Measurements from ENCODE around the gene ANKRD2. TPM values are rescaled to one million over a fixed set of nuclear protein-coding genes. Genes with fewer than 3 reads are reported as not detected.
"Not testable (repeated sequence)": the region's sequence is repeated elsewhere in the genome, so short reads cannot be mapped to it uniquely, and the experiment has no call there.

ANKRD2 gene
- under 1 TPM in 4 of 5 donors, not detected in 1; 0.27 to 0.90 (median 0.30) TPM for polyA plus RNA-seq (ENCODE audit: insufficient read depth in 1 of 5, insufficient read length in 5 of 5, low replicate concordance in 1 of 5)
- long read RNA-seq, donor 1 = 0 reads
- long read RNA-seq, donor 2 = 0 reads
- long read RNA-seq, donor 3 = 0 reads
- long read RNA-seq, donor 4 = 0 reads
- long read RNA-seq, donor 5 = 0 reads
- long read RNA-seq, donor 6 = 0 reads
- long read RNA-seq, donor 7 = 0 reads
- long read RNA-seq, donor 8 = 0 reads

DNA sequence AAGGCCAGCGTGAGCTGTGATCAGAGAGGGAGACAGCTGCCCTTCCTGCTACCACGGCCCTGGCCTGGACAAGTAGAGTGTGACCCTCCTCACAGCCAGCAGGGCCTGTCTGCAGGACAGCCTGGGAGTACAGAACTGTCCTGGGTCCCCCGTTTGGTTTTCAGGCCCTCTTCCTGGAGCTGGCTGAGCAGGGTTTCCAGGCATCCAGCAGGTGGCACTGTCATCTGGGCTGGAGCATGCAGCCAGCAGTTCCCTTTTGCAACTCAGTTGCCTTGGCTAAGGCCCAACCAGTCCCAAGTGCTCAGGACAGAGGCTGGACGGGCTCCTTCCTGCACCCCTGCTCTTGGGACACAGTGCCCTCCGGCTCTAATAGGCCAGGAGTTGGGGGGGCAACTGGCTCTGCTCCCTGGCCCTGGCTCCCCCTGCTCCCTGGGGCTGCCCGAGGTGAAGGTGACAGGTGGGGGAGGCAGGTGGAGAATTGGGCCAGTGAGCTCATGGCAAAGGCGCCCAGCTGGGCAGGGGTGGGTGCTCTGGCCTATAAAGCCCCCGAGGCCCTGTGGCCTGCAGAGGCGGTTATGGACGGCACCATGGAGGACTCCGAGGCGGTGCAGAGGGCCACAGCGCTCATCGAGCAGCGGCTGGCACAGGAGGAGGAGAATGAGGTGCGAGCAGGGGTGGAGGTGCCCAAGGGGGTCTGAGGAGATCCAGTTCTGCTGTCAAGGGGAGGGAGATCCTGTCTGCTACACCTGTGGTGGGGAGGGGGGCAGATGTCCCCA, at the start of gene ANKRD2:
Gene ANKRD2 (plus strand): TSS at position 566 of the 776 bp plus-strand sequence. CDS start 10 bp downstream, at position 576.
- peak; percentile 36 to 46 for DNase-seq

DNA sequence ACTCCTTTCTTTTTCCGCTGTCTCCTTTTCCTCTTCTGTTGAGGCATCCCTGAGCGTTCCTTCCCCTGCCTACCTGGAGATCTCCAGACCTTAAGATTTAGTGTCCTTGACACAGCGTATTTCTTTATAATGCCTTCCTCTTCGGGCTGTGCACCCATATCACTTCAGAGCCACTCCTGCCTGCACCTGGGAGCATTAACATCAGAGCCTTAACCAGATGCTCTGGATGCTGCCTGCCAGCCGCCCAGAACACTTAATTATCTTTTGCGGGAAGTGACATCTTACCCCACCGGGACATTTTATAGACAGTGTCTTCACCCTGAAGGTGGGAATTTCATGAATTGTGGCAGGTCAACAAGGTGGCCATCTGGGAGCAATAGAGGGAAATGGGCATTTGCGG, 49.6 kb upstream of the ANKRD2 start:
- no peak for DNase-seq

GRCh38 chr10:97525086-97525485, 47.5 kb upstream of the ANKRD2 start:
- no peak for DNase-seq

GRCh38 chr10:97525683-97526110, 46.9 kb upstream of the ANKRD2 start:
- no peak for DNase-seq

DNA sequence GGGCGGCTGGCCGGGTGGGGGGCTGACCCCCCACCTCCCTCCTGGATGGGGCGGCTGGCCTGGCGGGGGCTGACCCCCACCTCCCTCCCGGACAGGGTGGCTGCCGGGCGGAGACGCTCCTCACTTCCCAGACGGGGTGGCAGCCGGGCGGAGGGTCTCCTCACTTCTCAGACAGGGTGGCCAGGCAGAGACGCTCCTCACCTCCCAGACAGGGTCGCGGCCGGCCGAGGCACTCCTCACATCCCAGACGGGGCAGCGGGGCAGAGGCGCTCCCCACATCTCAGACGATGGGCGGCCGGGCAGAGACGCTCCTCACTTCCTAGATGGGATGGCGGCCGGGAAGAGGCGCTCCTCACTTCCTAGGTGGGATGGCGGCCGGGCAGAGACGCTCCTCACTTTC, 43.7 kb upstream of the ANKRD2 start:
- not testable (repeated sequence) for DNase-seq

DNA sequence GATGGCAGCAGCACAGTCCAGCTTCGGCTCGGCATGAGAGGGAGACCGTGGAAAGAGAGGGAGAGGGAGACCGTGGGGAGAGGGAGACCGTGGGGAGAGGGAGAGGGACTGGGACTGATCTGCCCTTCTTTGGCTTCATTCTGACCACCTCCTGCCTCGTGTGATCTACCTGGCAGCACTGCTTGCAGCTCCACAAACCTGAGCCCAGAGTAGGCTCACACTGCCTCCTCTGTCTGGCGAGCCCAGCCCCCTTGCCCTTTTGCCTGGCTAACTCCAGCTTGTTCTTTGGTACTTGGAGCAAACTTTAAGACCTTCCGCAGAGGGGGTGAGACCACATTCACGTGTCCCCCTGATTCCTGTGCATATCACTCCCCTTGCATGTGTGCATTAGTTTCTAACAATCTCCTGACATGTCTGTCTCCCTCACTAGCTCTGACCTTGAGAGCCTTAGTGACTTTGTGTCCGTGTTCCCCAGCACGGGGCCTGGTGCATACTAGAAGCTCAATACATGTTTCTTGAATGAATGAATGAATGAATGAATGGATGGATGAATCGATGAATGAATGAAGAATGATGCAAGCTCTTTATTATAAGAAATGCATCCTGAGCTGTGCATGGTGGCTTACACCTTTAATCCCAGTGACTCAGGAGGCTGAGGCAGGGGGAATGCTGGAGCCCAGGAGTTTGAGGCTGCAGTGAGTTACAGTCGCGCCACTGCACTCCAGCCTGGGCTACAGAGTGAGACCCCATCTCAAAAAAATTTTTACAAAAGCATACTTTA, 42.7 kb upstream of the ANKRD2 start:
- no peak for DNase-seq

- no peak for DNase-seq
Observed at GRCh38 chr10:97531401-97531986, 41.1 kb upstream of the ANKRD2 start.

GRCh38 chr10:97532935-97533671, 39.5 kb upstream of the ANKRD2 start:
- no peak for DNase-seq

- DNase-seq = no peak
Observed at GRCh38 chr10:97533888-97534287, 38.7 kb upstream of the ANKRD2 start.

DNA sequence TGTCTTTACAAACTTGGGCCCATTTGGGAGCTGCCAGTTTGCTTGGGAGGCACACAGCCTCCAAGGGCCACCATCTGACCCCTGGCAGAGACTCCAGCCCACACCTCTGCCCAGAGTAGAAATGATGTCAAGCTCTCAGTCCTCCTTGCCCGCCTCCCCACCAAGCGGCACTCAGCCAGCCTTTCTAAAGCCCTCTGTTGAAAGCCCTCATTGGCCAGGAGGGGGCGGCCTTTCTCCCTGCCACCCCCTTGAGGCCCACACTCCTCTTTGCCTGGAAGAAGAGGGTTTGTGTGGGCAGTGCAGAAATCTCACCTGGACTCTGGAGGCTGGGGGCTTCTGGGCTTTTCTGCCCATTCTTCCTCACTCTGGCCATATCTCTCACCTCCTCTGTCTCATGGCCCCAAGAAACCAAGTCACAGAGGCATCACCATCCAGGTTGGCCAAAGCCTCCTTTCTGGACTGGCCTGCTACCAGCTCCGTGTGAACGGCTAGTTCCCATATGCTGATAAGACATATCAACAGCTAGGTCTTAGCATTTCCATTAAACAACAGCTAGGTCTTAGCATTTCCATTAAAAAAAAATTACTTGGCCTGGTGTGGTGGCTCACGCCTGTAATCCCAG, 37.7 kb upstream of the ANKRD2 start:
- no peak for DNase-seq

- no peak for DNase-seq
Observed at GRCh38 chr10:97537186-97537869, 35.3 kb upstream of the ANKRD2 start.

DNA sequence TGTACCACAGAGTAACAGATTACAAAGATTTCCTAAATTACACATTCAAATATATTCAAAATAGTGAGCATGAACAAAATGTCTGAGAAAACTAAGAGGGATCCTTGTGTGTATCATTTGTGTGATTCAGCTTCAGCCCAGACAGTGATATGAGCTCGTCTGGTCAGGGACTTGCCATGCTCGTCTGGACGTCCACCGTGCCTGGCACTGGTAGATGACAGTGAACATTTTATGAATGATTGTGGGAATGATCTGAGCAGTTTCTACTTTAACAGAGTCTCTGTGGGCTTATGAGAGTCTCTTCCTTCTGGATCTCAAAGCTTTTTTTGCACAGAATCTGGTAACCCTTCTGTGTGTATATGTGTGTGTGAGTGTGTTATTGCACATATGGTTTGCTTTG, 34.2 kb upstream of the ANKRD2 start:
- DNase-seq = no peak

DNA sequence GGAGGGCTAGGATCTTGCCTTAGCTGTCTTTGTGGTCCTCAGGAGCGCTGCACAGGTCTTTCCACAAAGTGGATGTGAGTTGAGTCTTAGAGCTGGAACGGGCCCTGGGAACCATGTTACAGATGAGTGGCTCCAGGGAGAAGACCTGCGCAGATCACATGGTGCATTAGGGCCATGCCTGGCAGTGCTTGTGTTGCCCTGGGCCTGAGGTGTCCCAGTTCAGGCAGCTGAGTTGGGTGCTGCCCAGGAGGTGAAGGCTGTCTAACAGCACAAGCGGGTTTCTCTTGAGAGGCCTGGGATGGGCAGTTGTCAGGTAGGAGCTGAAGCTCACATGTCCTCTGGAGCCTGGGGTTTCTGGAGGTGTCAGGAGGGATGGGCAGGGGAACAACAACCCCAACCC, 33.7 kb upstream of the ANKRD2 start:
- no peak for DNase-seq

- no peak for DNase-seq
Observed at GRCh38 chr10:97539523-97540200, 32.9 kb upstream of the ANKRD2 start.

DNA sequence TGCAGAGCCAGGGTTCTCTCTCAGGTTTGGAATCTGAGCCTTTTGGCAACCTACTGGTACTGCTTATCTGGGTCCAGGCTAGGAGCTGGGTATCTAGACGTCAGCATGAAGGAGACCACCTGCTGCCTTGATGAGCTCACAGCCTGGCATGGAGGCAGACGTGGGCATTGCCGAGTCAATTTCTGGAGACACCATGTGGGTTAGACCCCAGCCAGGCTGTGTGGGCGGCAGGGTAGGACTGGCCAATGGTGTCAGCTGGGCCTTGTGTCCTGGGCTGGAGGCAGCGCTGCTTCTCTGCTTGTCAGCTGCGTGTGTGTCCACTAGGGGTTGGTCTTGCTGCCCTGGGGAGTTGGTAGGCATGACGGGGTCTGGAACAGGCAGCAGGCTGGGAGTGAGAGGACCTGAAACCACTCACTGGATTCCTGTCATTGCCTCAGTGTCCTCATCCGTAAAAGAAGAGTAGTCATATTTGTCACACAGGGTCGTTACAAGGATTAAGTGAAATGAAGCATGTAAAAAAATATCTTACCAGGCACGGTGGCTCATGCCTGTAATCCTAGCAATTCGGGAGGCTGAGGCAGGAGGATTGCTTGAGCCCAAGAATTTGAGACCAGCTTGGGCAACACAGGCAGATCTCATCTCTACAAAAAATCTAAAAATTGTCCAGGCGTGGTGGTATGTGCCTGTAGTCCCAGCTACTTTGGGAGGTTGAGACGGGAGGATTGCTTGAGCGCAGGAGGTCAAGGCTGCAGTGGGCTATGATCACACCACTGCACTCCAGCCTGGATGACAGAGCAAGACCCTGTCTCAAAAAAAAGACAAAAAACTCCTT, 31.7 kb upstream of the ANKRD2 start:
- no peak for DNase-seq

- no peak for DNase-seq
Observed at GRCh38 chr10:97542169-97543024, 30.2 kb upstream of the ANKRD2 start.

GRCh38 chr10:97543025-97543546, 29.5 kb upstream of the ANKRD2 start:
- no peak for DNase-seq

Measured in right lung (tissue), 10 donors.